Transverse colon (tissue), 3 donors: ENCODE data around the gene PYGO1.

Source experiments
- CTCF ChIP-seq, 5 experiments: fragments of 200-600 bp in 3 of 5; fragments of 450-650 bp in 2 of 5; sonication (generic) in 3 of 5; IDR thresholded peaks; 1 replicate in 2 of 5; 2 replicates in 3 of 5; pipeline ENCODE4 v1.5.1; 2016 to 2017; ENCODE audit warnings: antibody characterized with exemption in 5 of 5, inconsistent platforms in 3 of 5, mild to moderate bottlenecking in 2 of 5, moderate library complexity in 1 of 5
- EP300 ChIP-seq: sonication (generic); formaldehyde crosslinking; IDR thresholded peaks from one replicate; pipeline ENCODE4 v1.6.1; 2017; ENCODE audit warnings: antibody characterized with exemption, low read depth

- TF ChIP-seq EP300, result no peak
- TF ChIP-seq CTCF (IDR thresholded peaks at IDR 0.05), result no peak
These were observed 48.9 kb upstream of the PYGO1 start for GRCh38 chr15:55637086-55637485.
